ENCODE data around the gene ITGB6.

The ITGB6 gene

DNA sequence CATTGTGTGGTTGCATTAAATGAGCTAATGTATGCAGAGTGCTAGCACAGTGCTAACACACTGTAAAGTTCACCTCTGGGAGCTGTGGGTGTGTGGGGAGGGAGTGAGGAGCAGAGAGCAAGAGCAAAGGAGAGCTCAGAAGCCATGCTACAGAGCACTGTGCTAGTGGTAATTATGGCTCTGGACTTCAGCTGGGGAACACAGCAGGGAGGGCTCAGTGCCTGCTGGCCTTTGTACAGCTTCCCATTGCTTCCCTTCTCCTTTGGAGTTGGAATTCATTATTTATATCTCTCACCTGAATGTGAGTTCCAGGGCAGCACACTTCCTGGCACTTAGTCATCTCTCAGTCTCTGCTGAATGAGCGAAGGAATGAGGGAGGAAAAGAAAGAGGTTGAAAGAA lies 135.2 kb downstream of the ITGB6 start:
- H3K36me3 ChIP-seq (ENCODE audit: insufficient read depth, low read length), result no peaks in the 10 kb centered on the region
- no peaks in the 10 kb centered on the region for H3K9me3 ChIP-seq (ENCODE audit: low read length)
- H3F3A ChIP-seq (ENCODE audit: insufficient read depth, low read length), result no peaks in the 10 kb centered on the region
- no peaks in the 10 kb centered on the region for H3K79me2 ChIP-seq (ENCODE audit: insufficient read depth, low read length)
- H3K9ac ChIP-seq (ENCODE audit: low read length), result no peak overlapping the region
- H3K4me1 ChIP-seq (ENCODE audit: insufficient read depth, low read length, severe bottlenecking), result no peaks in the 10 kb centered on the region
- H3K27me3 ChIP-seq (ENCODE audit: insufficient read depth, low read length), result no peaks in the 10 kb centered on the region
- H3K27ac ChIP-seq (ENCODE audit: low read depth, low read length, poor library complexity, severe bottlenecking), result no peak overlapping the region
- H4K20me1 ChIP-seq (ENCODE audit: insufficient read depth, low read length), result no peaks in the 10 kb centered on the region
- no peak overlapping the region for H2AFZ ChIP-seq (ENCODE audit: low read length)
- no peak overlapping the region for H3K4me3 ChIP-seq (ENCODE audit: low read depth, low read length, poor library complexity, severe bottlenecking)
- no peaks in the 10 kb centered on the region for H3K9me2 ChIP-seq (ENCODE audit: low read depth, low read length)
- TF ChIP-seq, protein P1, sequence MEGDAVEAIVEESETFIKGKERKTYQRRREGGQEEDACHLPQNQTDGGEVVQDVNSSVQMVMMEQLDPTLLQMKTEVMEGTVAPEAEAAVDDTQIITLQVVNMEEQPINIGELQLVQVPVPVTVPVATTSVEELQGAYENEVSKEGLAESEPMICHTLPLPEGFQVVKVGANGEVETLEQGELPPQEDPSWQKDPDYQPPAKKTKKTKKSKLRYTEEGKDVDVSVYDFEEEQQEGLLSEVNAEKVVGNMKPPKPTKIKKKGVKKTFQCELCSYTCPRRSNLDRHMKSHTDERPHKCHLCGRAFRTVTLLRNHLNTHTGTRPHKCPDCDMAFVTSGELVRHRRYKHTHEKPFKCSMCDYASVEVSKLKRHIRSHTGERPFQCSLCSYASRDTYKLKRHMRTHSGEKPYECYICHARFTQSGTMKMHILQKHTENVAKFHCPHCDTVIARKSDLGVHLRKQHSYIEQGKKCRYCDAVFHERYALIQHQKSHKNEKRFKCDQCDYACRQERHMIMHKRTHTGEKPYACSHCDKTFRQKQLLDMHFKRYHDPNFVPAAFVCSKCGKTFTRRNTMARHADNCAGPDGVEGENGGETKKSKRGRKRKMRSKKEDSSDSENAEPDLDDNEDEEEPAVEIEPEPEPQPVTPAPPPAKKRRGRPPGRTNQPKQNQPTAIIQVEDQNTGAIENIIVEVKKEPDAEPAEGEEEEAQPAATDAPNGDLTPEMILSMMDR (IDR thresholded peaks at IDR 0.05; ENCODE audit: low read length), result no peak
- no peak for TF ChIP-seq EZH2 (IDR thresholded peaks at IDR 0.05; ENCODE audit: borderline replicate concordance, low read length)
- no peak overlapping the region for H3K4me2 ChIP-seq (ENCODE audit: low read length)

- H3K36me3 ChIP-seq (ENCODE audit: insufficient read depth, low read length), result no peaks in the 10 kb centered on the region
- no peaks in the 10 kb centered on the region for H3K9me2 ChIP-seq (ENCODE audit: low read depth, low read length)
- no peaks in the 10 kb centered on the region for H4K20me1 ChIP-seq (ENCODE audit: insufficient read depth, low read length)
- no peak overlapping the region for H3K4me2 ChIP-seq (ENCODE audit: low read length)
- TF ChIP-seq, protein P1 (IDR thresholded peaks at IDR 0.05; ENCODE audit: low read length), result no peak
- no peak for TF ChIP-seq EZH2 (IDR thresholded peaks at IDR 0.05; ENCODE audit: borderline replicate concordance, low read length)
- no peak overlapping the region for H2AFZ ChIP-seq (ENCODE audit: low read length)
- no peaks in the 10 kb centered on the region for H3K79me2 ChIP-seq (ENCODE audit: insufficient read depth, low read length)
- H3K4me1 ChIP-seq (ENCODE audit: insufficient read depth, low read length, severe bottlenecking), result no peaks in the 10 kb centered on the region
- H3K9ac ChIP-seq (ENCODE audit: low read length), result no peak overlapping the region
- H3K27ac ChIP-seq (ENCODE audit: low read depth, low read length, poor library complexity, severe bottlenecking), result no peak overlapping the region
- no peaks in the 10 kb centered on the region for H3K9me3 ChIP-seq (ENCODE audit: low read length)
- no peaks in the 10 kb centered on the region for H3K27me3 ChIP-seq (ENCODE audit: insufficient read depth, low read length)
- no peak overlapping the region for H3K4me3 ChIP-seq (ENCODE audit: low read depth, low read length, poor library complexity, severe bottlenecking)
- H3F3A ChIP-seq (ENCODE audit: insufficient read depth, low read length), result no peaks in the 10 kb centered on the region
Observed at GRCh38 chr2:160063879-160064612, 136.0 kb downstream of the ITGB6 start.

DNA sequence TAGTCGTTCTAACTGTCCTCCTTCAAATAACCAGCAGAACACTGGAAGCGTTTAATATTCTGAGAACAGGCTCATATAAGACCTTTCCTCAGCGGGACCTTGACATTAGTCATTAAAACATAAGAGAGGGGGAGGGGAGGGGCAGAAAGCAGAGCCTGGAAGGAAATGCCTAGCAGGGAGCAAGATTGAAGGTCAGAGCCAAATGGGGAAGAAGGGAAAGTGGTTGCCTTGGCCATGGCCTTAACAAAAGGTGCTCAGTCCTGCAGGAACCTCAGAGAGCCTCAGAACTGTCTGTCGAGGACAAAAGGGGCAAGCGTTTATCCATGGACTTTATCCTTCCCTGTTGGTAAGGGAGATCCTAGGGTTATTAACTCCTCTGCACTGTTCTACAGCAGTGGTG lies 136.8 kb downstream of the ITGB6 start:
- Histone ChIP-seq H3K9ac (ENCODE audit: low read length) (no peak overlapping the region), H3K4me2 (ENCODE audit: low read length) (no peak overlapping the region), H3K4me1 (ENCODE audit: insufficient read depth, low read length, severe bottlenecking) (no peaks in the 10 kb centered on the region), H3K27ac (ENCODE audit: low read depth, low read length, poor library complexity, severe bottlenecking) (no peak overlapping the region), H3K79me2 (ENCODE audit: insufficient read depth, low read length) (no peaks in the 10 kb centered on the region), H3K9me3 (ENCODE audit: low read length) (no peaks in the 10 kb centered on the region), H3K4me3 (ENCODE audit: low read depth, low read length, poor library complexity, severe bottlenecking) (no peak overlapping the region), H3K27me3 (ENCODE audit: insufficient read depth, low read length) (no peaks in the 10 kb centered on the region), H3F3A (ENCODE audit: insufficient read depth, low read length) (no peaks in the 10 kb centered on the region), H3K9me2 (ENCODE audit: low read depth, low read length) (no peaks in the 10 kb centered on the region), H4K20me1 (ENCODE audit: insufficient read depth, low read length) (no peaks in the 10 kb centered on the region), H3K36me3 (ENCODE audit: insufficient read depth, low read length) (no peaks in the 10 kb centered on the region), H2AFZ (ENCODE audit: low read length) (no peak overlapping the region)
- TF ChIP-seq EZH2 (IDR thresholded peaks at IDR 0.05; ENCODE audit: borderline replicate concordance, low read length), result no peak
- TF ChIP-seq, protein P1 (IDR thresholded peaks at IDR 0.05; ENCODE audit: low read length), result no peak

Measured in OCI-LY1 (cell line).